B cell (primary cell): Measurements from ENCODE around the gene ZFR.

Experiments used
- CTCF ChIP-seq: fragments of 200-600 bp; IDR thresholded peaks from one replicate; pipeline ENCODE4 v1.8.0; 2022; ENCODE audit warnings: antibody characterized with exemption, mild to moderate bottlenecking
- EZH2 ChIP-seq: IDR thresholded peaks from 2 replicates; pipeline ENCODE4 v1.6.1; 2012; ENCODE audit warnings: borderline replicate concordance, low read depth, mild to moderate bottlenecking, moderate library complexity, low read length; ENCODE audit not compliant: insufficient read depth, poor library complexity, severe bottlenecking

GRCh38 chr5:32325616-32326015 is 118.9 kb downstream of the ZFR start:
- TF ChIP-seq CTCF (no peak), EZH2 (no peak)
